NCI-H1694 treated with DMSO at 0.1 percent for 48 hours (cell line): ENCODE measurements around the gene MINDY4.
A peak's percentile ranks its signal among the peaks of the same experiment; 100 is the strongest.

ENCODE experiments used
- DNase-seq: peaks from one replicate; lab custom pipeline; 2025; lab: John Stamatoyannopoulos, UW

Gene MINDY4

DNA sequence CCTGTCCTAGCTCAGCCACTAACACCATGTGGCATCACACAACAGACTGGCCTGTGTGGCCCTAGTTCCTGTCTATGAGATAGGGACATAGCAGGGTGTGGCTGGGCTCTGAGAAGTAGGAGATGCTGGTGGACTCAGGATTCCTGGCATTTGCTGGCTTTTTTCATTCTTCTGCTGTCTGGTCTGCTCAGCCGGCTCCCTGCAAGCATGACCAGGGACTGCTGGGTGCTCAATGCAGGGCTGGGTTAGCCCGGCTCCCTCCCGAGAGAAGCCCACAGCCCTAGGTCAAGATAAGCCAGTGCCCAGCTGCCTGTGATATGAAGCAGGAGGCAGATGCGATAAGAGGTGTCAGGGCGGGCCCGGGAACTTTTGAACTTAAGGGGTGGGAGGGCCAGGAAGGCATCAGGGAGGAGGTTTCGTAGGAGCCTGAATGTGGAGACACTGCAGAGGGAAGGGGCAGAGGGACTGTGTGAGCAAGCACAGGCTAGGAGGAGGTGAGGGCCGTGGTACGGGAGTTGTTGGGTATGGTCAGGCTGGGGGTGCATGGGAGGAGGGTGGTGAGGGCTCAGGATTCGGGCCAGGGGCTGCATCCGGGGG lies 143.9 kb downstream of the MINDY4 start:
- no peak for DNase-seq

DNA sequence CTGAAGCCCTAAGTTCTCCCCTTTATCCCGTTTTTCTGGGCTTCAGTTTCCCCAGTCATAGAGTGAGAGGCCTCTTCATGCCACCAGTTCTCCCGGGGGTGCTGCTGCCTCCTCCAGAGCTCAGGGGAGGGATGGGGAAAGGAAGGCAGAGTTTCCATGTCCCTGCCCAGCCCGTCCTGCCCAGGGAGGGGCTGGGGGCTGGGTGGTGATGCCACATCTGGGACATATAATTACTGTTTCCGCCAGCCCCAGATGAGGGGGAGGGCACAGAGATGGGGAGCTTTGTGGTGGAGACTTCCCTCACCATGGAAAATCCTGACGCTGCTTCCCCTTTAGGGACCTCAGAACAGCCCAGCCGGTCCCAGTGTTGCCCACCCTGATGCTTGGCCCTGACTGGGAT lies 144.5 kb downstream of the MINDY4 start:
- no peak for DNase-seq

DNA sequence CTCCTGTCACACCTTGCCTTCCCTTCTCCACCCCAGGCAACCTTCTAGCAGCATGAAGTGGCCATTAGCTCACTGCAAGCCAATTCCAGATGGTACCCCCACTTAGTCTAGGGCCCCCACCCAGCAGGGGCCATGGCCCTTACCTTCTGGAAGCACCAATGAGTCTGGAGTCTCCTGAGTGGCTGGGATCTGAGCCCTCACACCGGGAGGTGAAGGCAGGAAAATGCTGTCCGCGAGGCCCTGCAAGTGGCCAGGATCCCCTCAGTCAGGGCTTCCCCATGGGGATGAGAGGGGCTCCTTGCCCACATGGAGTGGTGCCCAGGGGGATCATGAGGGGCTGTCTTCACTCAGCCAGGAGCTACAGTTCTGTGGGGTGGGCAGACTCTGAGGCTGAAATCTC lies 145.0 kb downstream of the MINDY4 start:
- DNase-seq, result no peak

DNA sequence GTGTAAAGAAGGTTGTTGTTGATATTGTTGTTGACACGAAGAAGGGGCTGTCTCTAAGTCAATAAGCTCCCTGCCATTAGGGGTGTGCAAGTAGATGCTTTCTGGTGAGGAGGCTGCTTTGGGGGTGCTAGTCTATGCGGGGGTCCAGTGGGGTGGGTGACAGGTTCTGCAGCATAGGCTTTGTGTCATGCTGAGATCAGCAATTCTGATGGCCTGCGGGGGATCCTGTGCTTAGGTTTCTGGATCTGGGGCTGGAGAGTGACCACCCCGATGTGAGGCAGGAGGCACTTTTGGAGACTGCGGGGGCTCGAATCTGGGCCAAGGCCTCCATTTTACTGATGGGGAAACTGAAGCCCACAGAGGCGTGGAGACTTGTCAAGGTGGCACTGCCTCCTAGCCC lies 145.6 kb downstream of the MINDY4 start:
- DNase-seq, result no peak

DNA sequence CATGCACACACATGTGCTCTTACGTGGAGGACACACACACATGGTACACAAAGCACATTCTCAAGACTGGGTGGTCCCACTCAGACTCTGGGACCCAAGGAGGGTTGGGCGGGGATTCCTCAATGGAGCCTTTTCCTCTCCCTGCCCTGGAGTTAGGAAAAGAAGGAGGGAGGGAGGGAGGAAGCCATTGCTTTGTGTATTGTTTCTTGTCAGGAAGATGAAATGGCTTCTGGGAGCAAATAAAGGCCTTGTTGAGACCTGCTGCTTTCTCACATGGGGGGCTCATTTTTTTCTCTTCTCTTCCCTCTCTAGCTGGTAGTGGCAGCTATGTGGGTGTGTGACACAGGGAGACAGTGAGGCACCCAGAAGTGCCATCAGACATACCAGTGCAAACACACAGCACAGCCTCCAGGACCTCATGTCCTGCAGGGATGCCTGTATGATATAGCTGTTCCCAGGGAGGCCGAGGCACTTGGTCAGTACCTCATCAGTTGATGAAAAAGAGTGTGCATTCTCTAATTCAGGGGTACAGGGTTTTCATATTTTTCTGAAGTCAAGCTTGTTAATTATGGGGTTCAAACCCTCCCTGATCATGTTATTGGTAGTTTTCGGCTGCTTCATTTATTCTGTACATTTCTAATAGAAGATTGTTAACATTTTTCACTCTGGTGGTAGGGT lies 146.1 kb downstream of the MINDY4 start:
- DNase-seq, result no peak

DNA sequence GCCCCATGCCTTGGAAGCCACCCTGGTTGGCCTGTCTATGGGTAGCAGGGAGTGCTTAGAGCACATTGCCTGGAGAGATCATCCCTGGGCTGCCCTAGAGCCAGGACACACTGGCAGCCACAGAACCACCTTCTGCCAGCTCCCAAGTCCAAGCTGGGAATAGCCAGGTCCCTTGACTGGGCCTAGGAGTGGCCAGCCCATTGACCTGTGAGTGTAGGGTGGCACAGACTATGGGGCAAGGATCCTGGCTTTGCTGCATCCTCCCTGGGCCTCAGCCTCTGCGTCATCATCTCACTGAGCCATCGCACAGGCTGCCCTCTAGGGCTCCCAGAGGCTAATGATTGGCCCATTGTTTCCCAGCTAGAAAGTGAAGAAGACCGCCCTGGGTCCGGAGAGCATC lies 147.5 kb downstream of the MINDY4 start:
- DNase-seq, result no peak

DNA sequence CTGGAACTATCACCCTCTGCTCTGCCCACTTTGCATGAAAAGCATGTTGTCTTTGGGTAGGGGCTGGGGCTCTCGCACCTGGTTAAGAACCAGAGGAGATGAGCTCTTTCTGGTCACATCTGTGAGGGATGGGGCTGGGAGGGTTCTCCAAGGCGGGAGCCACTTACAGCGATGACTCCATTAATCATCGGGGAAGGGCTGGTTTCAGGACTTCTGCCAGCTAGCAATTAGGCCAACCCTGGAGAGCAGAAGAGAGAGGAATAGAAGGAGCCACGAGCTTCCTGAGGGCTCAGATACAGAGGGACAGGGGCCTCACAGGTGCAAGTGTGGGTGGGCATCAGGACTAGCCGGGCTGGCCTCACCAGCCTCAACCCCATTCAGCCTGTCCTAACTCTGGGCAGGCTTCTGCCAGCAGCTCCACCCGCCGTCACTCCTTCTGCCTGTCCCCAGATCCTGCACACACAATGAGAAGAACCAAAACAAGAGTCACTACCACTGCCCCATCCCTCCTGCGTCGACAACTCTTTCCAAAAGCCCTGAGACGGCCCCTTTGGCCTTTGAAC lies 148.9 kb downstream of the MINDY4 start:
- DNase-seq, result peak; percentile 18

DNA sequence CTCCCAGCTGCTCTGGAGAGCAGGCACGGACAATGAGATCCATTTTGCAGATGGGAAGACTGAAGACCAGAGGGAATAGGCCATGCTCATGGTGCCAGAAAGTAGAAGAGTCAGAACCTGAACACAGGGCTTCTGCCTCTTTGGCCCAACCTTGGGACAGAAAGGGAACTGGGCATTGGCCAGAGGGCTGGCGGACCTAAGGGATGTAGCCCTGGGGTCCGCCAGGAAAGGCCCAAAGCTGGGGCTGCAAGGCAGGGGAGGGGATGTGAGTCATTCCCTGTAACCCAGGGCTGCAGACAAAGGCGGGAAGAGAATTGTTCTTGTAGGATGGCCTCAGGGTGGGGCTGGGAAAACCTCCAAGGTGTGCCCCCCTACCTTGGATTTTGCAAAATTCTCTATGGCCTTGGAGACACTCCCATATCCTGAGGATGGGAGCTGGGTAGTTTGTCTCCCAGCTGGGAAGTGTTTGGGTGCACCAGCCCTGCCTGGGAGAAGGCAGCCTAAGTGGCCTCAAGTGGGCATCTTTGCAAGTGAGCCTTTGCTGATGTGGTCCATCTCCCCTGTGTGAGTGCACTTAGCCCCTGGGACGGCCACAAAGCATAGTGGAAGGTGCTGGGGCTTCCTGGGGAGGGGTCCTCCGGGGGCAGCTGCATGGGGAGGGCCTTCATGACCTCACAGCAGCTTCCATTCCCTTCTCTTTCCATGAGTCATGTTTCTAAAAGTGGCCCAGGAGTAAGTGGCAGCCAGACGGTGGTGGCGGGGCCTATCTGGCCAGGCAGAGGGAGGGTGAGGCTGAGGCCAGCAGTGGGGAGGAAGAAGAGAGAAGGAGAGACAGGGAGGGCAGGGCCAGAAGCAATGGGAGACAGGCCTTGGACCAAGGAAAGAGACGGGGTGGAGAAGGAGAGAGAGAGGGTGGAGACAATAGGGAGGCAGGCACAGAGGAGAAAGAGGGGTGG lies 149.6 kb downstream of the MINDY4 start:
- no peak for DNase-seq

DNA sequence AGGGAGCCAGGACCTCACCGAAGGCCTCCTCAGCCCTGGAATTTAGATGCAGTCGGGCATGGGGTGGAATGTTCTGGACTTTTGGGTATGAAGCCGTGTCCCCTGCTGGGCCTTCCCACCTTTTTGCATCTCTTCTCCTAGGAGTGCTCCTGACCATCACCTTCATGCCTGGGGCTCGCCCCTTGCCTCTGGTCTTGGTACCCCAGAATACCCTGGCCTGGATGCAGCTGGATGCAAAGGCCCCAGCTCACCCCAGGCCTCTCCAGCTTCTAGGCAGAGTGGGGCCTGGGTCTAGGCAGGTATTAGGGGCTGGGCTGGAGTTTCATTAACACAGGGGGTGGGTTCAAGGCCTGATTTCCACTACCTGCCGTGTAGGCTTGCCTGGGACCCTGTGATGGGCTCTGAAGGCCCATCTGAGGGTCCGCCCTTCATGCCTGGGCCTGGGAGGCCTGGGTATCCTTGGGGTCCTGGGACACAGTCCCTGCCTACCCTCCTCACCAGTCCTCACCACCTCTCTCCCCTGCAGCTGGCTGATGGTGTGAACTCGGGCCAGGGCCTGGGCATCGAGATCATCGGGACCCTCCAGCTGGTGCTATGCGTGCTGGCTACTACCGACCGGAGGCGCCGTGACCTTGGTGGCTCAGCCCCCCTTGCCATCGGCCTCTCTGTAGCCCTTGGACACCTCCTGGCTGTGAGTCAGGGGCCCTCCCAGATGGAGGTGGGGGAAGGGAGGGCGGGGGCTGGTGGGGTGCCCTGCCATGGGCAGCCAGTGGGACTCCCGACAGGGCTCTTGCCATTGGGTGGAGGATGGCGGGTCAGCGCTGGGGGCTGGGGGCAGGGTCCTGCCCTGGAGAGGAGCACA lies 150.6 kb downstream of the MINDY4 start:
- no peak for DNase-seq

DNA sequence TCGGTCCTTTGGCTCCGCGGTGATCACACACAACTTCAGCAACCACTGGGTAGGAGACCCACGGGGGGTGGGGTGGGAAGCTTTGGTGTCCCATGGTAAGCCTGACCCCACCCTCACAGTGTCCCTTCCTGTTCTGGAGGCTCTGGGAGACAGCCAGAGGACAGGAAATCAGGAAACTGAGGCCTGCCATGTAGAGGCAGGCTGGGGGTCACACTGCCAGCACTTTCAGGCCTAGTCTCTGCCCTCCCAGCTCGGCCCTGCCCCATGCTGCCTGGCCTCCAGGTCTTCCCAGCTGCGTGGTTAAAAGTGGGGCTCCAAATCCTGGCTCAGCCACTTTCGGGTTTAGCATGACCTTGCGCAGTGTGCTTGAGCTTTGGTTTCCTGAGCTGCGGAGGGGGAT lies 151.4 kb downstream of the MINDY4 start:
- DNase-seq, result no peak

DNA sequence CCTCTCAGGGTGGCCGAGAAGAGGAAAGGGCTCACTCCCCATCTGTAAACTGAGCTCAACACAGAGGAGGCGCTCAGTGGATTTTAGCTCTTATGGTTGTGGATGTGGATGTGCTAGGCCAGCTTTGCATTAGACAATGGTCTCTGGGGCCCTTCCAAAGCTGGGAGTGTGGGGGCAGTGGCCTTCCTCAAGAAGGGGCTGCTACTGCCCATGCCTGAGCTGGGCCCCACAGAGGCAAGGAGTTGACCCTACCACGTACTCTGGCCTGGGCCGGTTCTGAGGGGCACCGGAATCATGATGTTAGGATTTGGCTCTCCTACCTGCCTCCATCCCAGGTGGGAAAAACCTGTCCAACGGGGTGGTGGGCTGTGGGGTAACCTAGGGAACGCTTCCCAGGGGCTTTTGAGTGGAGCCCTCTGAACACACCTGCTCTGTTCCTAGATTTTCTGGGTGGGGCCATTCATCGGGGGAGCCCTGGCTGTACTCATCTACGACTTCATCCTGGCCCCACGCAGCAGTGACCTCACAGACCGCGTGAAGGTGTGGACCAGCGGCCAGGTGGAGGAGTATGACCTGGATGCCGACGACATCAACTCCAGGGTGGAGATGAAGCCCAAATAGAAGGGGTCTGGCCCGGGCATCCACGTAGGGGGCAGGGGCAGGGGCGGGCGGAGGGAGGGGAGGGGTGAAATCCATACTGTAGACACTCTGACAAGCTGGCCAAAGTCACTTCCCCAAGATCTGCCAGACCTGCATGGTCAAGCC lies 152.0 kb downstream of the MINDY4 start:
- no peak for DNase-seq

DNA sequence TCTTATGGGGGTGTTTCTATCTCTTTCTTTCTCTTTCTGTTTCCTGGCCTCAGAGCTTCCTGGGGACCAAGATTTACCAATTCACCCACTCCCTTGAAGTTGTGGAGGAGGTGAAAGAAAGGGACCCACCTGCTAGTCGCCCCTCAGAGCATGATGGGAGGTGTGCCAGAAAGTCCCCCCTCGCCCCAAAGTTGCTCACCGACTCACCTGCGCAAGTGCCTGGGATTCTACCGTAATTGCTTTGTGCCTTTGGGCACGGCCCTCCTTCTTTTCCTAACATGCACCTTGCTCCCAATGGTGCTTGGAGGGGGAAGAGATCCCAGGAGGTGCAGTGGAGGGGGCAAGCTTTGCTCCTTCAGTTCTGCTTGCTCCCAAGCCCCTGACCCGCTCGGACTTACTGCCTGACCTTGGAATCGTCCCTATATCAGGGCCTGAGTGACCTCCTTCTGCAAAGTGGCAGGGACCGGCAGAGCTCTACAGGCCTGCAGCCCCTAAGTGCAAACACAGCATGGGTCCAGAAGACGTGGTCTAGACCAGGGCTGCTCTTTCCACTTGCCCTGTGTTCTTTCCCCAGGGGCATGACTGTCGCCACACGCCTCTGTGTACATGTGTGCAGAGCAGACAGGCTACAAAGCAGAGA lies 152.7 kb downstream of the MINDY4 start:
- DNase-seq, result no peak

DNA sequence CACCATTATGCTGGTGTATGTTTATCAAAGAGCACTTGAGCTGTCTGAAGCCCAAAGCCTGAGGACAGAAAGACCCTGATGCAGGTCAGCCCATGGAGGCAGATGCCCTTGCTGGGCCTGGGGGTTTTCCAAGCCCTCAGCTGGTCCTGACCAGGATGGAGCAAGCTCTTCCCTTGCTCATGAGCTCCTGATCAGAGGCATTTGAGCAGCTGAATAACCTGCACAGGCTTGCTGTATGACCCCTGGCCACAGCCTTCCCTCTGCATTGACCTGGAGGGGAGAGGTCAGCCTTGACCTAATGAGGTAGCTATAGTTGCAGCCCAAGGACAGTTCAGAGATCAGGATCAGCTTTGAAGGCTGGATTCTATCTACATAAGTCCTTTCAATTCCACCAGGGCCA lies 153.4 kb downstream of the MINDY4 start:
- DNase-seq, result no peak

DNA sequence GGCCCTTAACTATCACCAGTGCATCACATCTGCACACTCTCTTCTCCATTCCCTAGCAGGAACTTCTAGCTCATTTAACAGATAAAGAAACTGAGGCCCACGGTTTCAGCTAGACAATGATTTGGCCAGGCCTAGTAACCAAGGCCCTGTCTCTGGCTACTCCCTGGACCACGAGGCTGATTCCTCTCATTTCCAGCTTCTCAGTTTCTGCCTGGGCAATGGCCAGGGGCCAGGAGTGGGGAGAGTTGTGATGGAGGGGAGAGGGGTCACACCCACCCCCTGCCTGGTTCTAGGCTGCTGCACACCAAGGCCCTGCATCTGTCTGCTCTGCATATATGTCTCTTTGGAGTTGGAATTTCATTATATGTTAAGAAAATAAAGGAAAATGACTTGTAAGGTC lies 153.9 kb downstream of the MINDY4 start:
- no peak for DNase-seq

DNA sequence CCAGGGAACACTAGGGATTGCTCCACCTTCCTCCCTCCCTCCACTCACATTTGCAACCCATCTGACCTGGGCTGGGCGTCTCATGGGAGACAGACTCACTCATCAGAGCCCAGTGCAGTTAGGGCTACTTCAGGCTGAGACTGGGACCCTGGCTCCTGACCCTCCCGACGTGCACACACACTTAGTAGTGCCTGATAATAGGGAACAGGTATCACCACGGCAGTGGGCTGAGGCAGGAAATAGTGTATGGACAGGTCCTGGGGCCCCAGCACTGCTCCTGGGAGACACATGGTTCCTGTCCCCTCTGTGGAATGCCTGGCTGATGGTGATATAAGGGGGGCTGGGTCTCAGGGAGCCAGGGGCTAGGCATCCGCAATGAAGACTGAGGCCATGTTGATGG lies 154.7 kb downstream of the MINDY4 start:
- DNase-seq, result no peak

DNA sequence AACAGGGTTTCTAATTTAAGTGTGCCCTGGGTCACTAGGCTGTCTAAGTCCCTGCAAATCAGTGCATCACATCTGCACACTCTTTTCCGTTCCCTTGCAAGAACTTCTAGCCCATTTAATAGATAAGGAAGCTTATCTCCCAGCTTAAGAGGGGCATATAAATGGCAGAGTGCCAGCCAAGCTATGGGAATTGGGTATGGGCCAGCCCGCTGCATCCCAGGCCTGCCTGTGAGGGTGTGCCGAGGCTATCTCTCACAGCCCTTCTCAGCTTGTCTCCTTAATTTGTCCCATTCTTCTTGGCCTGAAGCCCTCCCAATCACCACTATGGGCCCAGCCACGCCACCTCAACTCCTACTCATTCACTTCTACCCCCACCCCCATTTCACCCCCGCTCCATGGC lies 155.1 kb downstream of the MINDY4 start:
- no peak for DNase-seq

DNA sequence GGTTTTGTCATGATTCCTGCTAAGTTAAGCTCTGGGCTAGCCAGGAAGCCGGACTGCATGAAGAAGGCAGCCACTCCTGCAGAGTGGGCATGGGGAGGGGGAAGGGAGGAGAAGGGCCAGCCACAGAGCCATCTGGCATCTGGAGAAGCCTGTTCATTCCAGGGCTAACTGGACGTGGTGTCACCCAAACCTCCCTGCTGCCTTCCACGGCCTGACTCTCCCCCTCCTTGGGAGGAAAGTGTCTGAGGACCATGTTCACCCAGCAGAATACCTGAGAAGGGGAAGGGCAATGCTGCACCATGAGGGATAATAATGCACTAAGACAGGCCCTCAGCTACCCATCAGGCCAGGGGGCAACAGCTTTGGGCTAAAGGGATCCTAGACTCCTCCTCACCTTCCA lies 155.8 kb downstream of the MINDY4 start:
- no peak for DNase-seq

DNA sequence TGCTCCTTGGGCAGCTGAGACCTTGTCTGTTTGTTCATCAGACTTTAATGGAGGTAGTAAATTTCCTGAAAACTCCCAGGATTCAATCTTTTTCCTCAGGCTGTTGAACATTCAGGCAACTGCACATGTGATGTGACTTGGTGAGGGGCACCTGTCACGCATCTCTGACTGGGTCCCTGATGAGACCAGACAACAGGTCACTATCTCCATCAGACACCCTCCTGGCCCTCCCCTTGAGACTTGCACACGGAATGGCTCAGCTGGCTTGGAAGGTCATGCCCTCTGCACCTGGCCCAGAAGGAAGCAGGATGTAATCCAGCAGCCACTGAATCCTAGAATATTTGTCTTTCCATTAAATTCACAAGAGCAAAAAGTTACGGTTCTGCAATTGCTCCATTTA lies 156.3 kb downstream of the MINDY4 start:
- DNase-seq, result no peak

DNA sequence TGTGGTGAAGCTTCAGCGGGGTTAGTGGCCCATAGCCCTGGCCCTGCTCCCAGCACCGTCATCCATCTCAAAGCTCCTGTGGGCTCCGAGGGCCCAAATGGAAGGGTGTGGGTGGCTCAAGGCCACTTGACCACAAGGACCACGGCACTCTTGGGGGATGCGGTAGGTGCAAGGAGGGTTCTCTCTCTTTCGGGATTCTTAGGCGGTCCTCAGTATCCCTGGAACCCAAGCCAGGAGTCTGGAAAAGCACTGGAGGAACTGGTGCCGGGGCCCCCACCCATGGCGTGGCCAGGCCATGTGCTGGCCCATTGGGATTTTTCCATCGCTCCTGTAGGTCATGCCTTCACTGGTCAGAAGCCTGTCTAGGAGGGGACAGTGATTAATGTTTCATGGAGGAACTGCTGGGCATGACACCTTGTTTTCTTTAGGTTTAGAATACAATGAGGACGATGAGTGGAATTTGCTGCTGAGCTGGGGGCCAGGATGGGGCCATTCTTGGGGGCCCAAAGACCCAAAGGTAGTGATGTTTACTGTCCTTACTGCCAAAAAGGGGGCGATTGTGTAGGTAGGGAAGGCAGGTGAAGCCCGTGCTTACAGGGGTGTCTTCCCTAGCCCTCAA lies 157.1 kb downstream of the MINDY4 start:
- no peak for DNase-seq

DNA sequence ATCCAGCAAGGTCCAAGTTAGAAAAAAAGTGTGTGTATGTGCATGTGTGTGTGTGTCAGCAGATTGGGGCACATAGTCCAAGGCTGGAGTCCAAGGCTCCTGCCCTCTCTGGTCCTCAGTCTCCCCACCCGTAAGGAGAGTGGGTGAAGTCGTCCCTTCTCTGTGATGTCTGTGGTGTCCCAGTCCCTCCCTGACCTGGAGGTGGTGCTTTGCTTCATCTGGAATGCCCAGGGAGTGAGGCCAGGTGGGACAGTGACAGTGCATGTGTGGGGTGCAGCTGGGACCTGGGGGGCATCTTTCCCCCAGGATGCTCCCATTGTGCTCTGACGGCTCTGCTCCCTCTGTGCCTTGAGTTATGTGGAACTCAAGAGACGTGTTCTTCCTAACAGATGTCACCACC lies 158.5 kb downstream of the MINDY4 start:
- DNase-seq, result no peak
